ENCODE measurements around the gene TNFRSF1A.
"Not testable (repeated sequence)": the region's sequence is repeated elsewhere in the genome, so short reads cannot be mapped to it uniquely, and the experiment has no call there.

Gene TNFRSF1A

DNA sequence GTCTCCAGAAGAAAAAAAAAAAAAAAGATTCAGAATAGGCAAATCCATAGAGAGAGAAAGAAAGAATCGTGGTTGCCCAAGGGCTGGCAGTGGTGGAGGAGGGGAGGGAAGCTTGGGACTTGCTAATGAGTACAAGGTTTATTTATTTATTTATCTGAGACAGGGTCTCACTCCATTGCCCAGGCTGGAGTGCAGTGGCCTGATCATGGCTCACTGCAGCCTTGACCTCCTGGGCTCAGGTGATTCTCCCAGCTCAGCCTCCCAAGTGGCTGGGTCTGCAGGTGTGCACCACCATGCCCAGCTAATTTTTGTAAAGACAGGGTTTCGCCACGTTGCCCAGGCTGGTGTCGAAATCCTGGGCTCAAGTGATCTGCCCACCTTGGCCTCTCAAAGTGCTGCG lies 9.7 kb upstream of the TNFRSF1A start:
- in situ Hi-C loops (cut with HindIII; ENCODE audit: low sequenced_read_pairs) = no loop called here
- no peak for DNase-seq (ENCODE audit: low read depth)
- H3K4me3 ChIP-seq (ENCODE audit: low read depth, low read length) = no peak overlapping the region
- TF ChIP-seq, protein P1, sequence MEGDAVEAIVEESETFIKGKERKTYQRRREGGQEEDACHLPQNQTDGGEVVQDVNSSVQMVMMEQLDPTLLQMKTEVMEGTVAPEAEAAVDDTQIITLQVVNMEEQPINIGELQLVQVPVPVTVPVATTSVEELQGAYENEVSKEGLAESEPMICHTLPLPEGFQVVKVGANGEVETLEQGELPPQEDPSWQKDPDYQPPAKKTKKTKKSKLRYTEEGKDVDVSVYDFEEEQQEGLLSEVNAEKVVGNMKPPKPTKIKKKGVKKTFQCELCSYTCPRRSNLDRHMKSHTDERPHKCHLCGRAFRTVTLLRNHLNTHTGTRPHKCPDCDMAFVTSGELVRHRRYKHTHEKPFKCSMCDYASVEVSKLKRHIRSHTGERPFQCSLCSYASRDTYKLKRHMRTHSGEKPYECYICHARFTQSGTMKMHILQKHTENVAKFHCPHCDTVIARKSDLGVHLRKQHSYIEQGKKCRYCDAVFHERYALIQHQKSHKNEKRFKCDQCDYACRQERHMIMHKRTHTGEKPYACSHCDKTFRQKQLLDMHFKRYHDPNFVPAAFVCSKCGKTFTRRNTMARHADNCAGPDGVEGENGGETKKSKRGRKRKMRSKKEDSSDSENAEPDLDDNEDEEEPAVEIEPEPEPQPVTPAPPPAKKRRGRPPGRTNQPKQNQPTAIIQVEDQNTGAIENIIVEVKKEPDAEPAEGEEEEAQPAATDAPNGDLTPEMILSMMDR (IDR thresholded peaks at IDR 0.05; ENCODE audit: low read depth, low read length, missing control alignments) = no peak

DNA sequence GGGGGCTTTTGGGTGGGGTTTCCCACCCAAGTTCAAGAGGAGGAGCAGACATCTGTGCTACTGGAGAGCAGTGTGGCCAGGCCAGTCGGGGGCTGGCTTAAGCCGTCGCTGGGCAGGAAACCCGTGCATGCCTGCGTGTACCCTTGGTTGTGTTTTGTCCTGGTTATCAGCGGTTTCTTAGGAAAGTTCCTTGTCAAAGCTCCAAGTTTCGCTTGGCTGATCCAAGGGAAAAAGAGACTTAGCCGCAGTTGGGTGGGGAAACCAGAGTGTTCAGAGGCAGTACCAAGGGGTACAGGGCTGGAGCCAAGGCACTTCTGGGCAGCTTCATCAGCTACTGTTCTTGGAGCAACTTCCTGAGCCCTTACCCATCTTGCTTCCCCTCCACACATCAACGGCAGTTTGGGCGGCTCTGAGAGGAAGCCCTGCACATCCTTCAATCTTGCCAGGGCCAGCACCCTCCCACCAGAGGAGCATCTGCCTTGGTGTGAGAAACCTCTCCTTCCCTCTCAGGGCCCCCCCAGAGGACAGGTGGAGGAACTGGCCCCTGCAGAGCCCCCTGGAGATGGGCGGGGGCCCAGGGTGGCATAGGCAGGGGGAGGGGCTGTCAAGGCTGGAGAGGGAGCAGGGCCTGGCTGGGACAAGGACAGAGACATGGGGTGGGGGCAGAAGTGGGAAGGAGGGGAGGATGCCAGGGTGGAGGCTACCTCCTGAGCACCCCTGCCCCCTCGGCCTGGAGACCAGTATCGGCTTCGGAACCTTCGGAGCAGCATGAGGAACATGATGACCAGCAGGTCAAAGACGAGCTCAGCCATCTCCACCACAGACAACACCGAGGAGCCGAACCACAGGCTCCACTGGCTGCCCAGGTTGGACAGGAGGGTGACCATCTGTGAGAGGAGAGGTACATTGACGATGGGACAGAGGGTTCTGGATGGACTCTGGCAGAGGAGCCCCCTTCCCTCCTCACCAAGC lies 5.8 kb upstream of the TNFRSF1A start:
- peak; percentile 76 for DNase-seq (ENCODE audit: low read depth)
- in situ Hi-C loops (cut with HindIII; ENCODE audit: low sequenced_read_pairs) = no loop called here
- TF ChIP-seq, protein P1 (IDR thresholded peaks at IDR 0.05; ENCODE audit: low read depth, low read length, missing control alignments) = no peak
- no peak overlapping the region for H3K4me3 ChIP-seq (ENCODE audit: low read depth, low read length)

DNA sequence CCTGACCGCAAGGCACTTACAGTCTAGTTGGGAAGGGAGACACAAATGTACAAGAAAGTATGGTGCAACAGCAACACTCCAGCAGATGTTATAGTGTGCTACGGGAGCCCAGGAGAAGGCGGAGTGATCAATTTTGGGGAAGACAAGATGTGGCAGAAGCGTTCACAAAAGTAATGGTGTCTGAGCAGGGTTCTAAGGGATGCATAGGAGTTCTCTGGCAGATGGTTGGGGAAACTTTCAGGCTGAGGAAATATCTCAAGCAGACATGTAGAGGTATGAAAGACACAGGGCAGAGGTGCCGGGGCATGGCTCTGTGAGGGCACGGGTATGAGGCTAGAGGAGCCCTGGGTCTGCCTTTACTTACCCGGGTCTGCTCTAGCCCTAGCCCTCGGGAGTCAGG lies 5.1 kb upstream of the TNFRSF1A start:
- H3K4me3 ChIP-seq (ENCODE audit: low read depth, low read length) = no peak overlapping the region
- in situ Hi-C loops (cut with HindIII; ENCODE audit: low sequenced_read_pairs) = no loop called here
- no peak for DNase-seq (ENCODE audit: low read depth)
- TF ChIP-seq, protein P1 (IDR thresholded peaks at IDR 0.05; ENCODE audit: low read depth, low read length, missing control alignments) = no peak

DNA sequence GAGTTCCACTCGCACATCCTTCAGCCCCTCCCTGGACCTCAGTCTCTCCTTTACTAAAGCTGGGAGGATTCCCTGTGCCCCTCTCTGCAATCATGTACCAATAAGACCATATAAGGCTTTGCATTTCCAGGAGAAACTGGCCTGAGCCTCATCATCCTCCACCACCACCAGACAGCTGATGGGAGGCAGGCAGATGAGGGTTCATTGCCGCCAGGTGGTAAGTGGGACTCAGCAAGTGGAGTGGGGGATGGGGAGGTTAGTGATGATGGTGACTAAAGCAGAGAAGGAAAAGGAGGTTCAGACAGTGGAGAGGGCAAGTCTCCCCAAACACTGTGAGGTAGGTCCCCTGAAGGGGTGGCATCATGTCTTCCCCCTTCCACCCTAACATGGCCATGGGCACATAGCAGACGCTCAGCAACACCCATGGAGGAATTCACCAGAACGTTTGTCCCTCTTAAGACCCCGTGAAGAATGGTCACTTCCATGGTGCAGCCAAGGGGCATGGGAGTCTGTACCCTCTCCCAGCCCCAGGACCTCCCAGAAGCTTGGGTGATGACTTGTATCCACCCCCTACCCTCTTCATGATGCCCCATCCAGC lies 4.5 kb upstream of the TNFRSF1A start:
- DNase-seq (ENCODE audit: low read depth) = no peak
- H3K4me3 ChIP-seq (ENCODE audit: low read depth, low read length) = no peak overlapping the region
- TF ChIP-seq, protein P1 (IDR thresholded peaks at IDR 0.05; ENCODE audit: low read depth, low read length, missing control alignments) = no peak
- in situ Hi-C loops (cut with HindIII; ENCODE audit: low sequenced_read_pairs) = no loop called here

DNA sequence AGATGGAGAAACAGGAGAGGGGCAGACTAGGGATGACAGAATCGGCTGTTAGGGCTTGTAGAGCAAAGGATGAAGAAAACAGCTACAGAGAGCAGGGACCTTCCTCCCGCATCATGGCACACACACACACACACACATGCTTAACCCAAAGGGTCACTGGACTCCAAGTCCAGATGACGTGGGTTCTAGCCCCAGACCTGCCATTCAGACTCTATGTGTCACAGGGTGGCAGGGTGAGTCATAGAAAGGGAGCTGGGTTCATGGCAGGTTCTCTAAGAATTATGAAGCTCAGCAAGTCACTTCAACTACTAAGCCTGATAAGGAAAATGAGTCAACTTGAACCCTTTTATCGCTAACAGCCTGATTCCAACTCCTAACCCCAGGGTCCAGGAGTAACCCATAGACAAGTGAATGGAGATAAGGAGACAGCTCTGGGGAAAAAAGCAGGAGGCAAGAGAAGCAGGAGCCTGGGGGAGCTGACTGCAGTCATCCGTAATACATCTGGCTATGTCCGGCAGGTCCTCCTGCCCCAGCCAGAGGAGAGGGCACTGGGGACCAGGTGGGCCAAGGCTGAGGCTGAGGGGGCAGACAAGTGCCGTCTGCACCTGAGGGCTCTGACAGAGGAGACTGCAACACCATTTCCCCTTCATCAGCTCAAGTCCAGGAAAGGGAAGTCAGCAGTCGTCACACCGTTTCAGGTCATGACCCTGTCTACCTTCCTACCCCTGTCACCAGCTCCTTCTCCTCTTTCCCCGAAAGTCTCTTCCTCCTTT lies 3.6 kb upstream of the TNFRSF1A start:
- in situ Hi-C loops (cut with HindIII; ENCODE audit: low sequenced_read_pairs) = no loop called here
- peak; percentile 53 for DNase-seq (ENCODE audit: low read depth)
- TF ChIP-seq, protein P1 (IDR thresholded peaks at IDR 0.05; ENCODE audit: low read depth, low read length, missing control alignments) = no peak
- no peak overlapping the region for H3K4me3 ChIP-seq (ENCODE audit: low read depth, low read length)

DNA sequence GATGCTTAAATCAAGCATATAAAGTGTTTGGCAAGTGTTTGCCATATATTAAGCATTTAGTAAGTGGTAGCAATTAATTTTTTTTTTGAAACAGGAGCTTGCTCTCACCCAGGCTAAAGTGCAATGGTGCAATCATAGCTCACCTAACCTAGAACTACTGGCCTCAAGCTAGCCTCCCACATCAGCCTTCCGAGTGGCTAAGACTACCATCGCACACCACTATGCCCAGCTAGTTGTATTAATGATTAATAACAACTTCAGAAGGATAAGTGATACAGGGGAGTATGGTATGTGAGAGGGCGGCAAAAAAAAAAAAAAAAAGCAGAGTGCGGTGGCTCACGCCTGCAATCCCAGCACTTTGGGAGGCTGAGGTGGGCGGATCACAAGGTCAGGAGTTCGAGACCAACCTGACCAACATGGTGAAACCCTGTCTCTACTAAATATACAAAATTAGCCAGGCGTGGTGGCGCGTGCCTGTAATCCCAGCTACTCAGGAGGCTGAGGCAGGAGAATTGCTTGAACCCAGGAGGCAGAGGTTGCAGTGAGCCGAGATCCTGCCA lies 2.3 kb upstream of the TNFRSF1A start:
- in situ Hi-C loops (cut with HindIII; ENCODE audit: low sequenced_read_pairs); H3K4me3 ChIP-seq (ENCODE audit: low read depth, low read length); DNase-seq (ENCODE audit: low read depth): not testable (repeated sequence)

Data from astrocyte of the cerebellum (primary cell).